Bronchial epithelial cell (primary cell): ENCODE results near the gene LONP1. TPM values are rescaled to one million over a fixed set of nuclear protein-coding genes. Genes with fewer than 3 reads are reported as not detected.

ENCODE experiments used
- DNase-seq: peaks from one replicate; pipeline ENCODE4 v3.0.0-alpha.2; 2010; ENCODE audit warnings: low read depth
- FAIRE-seq: peaks from 2 replicates; lab custom pipeline; 2011; peaks lifted over from hg19 to GRCh38; lab: Jason Lieb, UNC
- H3K27me3 ChIP-seq: 2 replicates; pipeline ENCODE4 v1.5.1; 2011; ENCODE audit warnings: low read length; ENCODE audit not compliant: control insufficient read depth, insufficient read depth
- H3K36me3 ChIP-seq: 2 replicates; pipeline ENCODE4 v1.5.1; 2011; ENCODE audit warnings: low read length; ENCODE audit not compliant: control insufficient read depth, insufficient read depth
- H3K4me3 ChIP-seq: 2 replicates; pipeline ENCODE4 v1.5.1; 2011; ENCODE audit warnings: mild to moderate bottlenecking, low read depth, low read length, control low read depth
- total RNA-seq: library from RNA; depleted of rRNA; stranded (reverse); fragments of >200 nt; gene quantifications from 2 replicates; pipeline ENCODE4 v1.2.1, GENCODE V29; 2014
- TF ChIP-seq, protein P1 (sequence below): IDR thresholded peaks from 2 replicates; pipeline ENCODE4 v1.5.1; 2011; ENCODE audit warnings: mild to moderate bottlenecking, moderate library complexity, low read length, control low read depth, inconsistent platforms; ENCODE audit not compliant: insufficient read depth, severe bottlenecking

The LONP1 gene
- total RNA-seq, 1 donor from 2014 or later = 220 TPM

DNA sequence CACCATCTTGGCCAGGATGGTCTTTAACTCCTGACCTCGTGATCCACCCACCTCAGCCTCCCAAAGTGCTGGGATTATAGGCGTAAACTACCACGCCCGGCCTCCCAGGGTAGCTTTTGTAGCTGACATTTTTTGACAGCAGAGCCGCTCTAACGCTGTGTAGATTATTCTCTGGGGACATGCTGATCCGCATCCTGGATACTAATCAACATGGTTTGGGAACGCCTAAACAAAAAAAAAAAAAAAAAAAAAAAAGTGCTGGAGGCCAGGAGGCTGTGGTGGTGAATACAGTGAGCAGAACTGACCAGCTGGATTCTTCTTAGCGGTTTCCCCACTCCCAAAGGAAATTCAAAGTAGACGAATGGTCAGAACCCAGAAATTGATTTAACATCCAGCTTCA is 5.1 kb downstream of the LONP1 start:
- no peak for FAIRE-seq
- no peak for DNase-seq
- Histone ChIP-seq H3K4me3 (no peak overlapping the region), H3K36me3 (peaks cover 26% of the 10 kb centered on the region), H3K27me3 (no peaks in the 10 kb centered on the region)
- TF ChIP-seq, protein P1, sequence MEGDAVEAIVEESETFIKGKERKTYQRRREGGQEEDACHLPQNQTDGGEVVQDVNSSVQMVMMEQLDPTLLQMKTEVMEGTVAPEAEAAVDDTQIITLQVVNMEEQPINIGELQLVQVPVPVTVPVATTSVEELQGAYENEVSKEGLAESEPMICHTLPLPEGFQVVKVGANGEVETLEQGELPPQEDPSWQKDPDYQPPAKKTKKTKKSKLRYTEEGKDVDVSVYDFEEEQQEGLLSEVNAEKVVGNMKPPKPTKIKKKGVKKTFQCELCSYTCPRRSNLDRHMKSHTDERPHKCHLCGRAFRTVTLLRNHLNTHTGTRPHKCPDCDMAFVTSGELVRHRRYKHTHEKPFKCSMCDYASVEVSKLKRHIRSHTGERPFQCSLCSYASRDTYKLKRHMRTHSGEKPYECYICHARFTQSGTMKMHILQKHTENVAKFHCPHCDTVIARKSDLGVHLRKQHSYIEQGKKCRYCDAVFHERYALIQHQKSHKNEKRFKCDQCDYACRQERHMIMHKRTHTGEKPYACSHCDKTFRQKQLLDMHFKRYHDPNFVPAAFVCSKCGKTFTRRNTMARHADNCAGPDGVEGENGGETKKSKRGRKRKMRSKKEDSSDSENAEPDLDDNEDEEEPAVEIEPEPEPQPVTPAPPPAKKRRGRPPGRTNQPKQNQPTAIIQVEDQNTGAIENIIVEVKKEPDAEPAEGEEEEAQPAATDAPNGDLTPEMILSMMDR = no peak

DNA sequence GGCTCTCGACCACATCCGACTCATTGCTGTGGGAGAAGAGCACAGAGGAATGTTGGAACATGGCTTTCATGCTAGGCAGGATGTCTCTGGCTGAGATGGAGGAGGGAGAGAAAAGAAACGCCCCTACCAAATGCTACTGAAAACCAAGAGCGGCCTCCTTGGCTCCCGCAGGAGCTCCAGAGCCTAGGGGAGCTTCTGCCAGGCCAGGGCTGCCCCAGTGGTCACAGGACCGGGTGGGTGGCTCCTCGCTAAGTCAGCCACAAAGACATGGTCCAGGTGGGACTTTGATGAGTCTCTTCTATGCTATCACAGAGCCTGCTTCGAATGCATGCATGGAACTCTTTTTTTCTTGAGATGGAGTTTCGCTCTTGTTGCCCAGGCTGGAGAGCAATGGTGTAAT is 6.7 kb downstream of the LONP1 start:
- no peak overlapping the region for H3K4me3 ChIP-seq
- FAIRE-seq (no peak), DNase-seq (no peak)
- TF ChIP-seq, protein P1 = no peak
- peaks cover 30% of the 10 kb centered on the region for H3K36me3 ChIP-seq
- H3K27me3 ChIP-seq = no peaks in the 10 kb centered on the region

DNA sequence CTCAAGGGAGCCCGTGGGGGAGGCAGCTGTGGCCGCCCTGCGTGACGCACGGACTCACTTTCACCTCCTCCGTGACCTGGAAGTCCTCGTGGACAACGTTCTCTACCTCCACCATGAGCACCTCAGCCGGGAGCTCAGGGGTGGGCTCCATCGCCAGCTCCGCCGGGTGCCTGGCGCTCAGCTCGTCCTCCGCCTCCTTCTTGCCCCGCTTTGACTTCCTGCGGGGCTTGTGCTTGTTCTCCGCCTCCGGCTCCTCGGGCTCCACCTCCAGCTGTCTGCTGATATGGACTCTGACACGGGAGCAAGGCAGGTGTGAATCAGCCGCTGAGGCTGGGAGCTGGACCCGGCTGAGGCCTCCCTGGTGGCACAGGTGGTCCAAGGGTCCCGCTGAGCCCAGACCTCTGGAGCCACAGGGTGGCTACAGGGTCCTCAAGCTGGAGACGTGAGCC is 8.2 kb downstream of the LONP1 start:
- H3K4me3 ChIP-seq = no peak overlapping the region
- FAIRE-seq (no peak), DNase-seq (no peak)
- TF ChIP-seq, protein P1 = no peak
- no peaks in the 10 kb centered on the region for H3K27me3 ChIP-seq
- peaks cover 35% of the 10 kb centered on the region for H3K36me3 ChIP-seq

GRCh38 chr19:5711025-5711424 is 8.9 kb downstream of the LONP1 start:
- DNase-seq (no peak), FAIRE-seq (no peak)
- Histone ChIP-seq H3K36me3 (peaks cover 37% of the 10 kb centered on the region), H3K4me3 (no peak overlapping the region), H3K27me3 (no peaks in the 10 kb centered on the region)
- TF ChIP-seq, protein P1 = no peak

DNA sequence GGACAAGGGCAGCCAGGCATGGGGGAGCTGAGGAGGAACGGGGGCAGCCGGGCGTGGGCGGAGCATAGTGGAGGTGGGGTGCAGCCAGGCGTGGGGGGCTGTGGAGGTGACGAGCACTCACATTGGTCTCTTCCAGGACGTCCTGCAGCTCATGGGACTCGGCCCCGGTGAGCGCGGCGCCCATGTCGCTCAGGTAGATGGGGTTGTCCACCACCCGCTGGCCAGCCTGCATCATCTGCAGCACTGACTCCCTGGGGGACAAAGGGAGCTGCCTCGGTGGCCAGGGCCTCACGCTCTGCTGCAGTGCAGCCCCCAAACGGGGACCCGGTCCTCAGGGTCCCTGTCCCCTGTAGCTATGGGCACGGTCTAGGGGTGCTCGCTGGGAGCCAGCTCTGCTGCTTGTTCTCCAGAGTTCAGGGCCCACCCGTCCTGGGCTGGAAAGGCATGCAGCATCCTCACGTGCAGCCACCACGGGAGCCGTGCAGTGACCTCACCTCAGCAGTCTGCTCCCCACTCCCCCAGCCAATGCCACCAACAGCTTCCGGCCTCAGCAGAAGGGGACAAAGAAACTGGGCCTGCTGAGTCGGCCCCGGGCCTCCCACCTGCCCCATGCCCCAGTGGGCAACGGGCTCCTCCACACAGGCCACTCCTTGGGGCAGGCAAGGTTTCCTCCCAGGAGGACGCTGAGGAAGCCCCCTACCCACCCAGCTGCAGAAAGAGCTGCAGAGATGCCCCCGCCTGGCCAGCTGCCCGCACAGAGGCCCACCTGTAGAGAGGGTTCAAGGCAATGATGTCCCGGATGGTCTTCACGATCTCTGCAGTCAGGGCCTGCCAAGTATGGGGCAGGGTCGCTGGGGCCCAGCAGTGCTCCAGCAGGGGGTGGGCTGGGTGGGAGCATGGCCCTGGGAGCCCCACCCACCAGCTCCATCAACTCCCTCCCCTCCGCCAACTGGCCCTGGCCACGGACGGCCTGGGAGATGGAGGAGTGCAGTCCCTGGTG is 12.1 kb downstream of the LONP1 start:
- H3K36me3 ChIP-seq = peaks cover 49% of the 10 kb centered on the region
- H3K4me3 ChIP-seq = no peak overlapping the region
- TF ChIP-seq, protein P1 = no peak

More for the DNA sequence above, 12.1 kb downstream of the LONP1 start:
- no peak for FAIRE-seq
- no peak for DNase-seq
- H3K27me3 ChIP-seq = no peaks in the 10 kb centered on the region
